NCI-H128 (cell line): ENCODE data around the gene PARP8.
"Not testable (repeated sequence)": the region's sequence is repeated elsewhere in the genome, so short reads cannot be mapped to it uniquely, and the experiment has no call there.

Experiments used
- DNase-seq: peaks from one replicate; lab custom pipeline; 2025; ENCODE audit not compliant: unreplicated experiment; lab: John Stamatoyannopoulos, UW

Gene PARP8, protein sequence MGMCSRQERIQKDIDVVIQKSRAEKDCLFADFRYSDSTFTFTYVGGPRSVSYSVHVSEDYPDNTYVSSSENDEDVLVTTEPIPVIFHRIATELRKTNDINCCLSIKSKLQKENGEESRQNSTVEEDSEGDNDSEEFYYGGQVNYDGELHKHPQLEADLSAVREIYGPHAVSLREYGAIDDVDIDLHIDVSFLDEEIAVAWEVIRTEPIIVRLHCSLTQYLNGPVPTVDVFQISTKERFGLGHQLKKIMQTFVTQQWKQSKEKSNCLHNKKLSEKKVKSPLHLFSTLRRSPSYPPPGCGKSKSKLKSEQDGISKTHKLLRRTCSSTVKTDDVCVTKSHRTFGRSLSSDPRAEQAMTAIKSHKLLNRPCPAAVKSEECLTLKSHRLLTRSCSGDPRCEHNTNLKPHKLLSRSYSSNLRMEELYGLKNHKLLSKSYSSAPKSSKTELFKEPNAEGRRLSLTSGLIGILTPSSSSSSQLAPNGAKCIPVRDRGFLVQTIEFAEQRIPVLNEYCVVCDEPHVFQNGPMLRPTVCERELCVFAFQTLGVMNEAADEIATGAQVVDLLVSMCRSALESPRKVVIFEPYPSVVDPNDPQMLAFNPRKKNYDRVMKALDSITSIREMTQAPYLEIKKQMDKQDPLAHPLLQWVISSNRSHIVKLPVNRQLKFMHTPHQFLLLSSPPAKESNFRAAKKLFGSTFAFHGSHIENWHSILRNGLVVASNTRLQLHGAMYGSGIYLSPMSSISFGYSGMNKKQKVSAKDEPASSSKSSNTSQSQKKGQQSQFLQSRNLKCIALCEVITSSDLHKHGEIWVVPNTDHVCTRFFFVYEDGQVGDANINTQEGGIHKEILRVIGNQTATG

DNA sequence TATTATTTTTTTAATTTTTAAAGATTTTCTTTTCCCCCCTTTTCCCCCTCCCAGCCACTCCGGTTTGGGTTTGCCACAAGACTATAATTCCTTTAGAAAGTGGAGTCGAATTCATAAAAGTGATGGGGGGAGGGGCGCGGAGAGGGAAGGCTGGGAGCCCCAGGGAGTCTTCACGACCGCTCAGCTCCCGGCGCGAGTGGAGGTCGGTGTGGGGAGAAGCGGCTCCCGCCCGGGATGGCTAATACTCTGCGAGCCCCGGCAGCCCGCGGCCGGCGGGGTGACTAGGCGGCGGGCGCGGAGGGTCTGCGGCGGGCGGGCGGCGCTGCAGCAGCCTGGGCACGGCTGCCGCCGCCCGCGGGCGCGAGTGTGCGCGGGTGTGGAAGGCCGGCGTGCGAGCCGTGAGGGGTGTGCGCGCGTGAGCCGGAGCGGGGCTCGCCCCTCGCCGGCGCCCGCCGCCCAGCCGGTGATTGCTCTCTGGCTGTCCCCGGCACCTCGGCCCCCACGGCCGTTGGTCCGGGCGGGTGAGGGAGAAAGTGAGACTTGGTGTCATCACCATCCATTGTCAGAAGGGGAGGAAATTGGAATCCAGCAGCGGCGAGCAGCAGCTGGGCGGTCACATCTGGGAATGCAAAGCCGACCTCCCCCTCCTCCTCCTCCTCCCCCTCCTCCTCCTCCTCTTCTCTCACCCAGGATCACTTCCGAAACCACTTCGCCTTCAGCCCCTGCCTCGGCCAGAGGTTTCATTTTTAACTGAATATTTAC, at the start of gene PARP8:
Gene PARP8, plus strand, starts transcription at position 377 of the 762 bp plus-strand sequence. CDS start 459 bp downstream, outside the sequence.
- no peak for DNase-seq

DNA sequence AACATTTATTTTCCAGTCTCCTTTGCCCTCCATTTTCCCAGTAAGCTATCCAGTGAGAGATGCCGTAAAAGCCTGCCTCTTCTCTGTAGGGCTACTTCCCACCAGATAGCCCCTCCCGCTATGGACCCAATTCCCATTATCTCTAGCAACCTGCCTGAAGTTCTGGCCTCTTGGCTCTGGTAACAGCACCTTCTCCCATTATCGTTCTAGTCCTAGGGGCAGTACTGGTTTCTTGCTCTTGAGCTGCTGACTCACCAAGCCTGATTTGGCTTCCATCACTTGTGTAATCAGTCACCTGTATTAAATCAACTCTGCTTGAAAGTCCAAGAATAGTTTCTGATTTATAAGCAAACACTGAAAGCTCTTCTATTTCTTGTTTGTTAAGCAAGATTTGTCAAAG, 42.8 kb upstream of the PARP8 start:
- no peak for DNase-seq

- DNase-seq = not testable (repeated sequence)
Observed at GRCh38 chr5:50634866-50635265, 31.6 kb upstream of the PARP8 start.

DNA sequence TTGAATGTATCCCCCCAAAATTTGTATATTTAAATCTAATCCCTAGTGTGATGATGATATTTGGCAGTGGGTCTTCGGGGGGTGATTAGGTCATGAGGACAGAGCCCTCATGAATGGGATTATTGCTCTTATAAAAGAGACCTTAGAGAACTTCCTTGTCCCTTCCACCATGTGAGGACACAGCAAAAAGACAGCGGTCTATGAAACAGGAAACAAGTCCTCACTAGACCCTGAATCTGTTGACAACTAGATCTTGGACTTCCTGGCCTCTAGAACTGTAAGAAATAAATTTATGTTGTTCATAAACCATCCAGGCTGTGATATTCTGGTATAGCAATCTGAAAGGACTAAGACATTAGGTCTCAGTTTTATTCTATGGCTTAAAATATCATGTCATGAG, 28.9 kb upstream of the PARP8 start:
- DNase-seq = not testable (repeated sequence)

DNA sequence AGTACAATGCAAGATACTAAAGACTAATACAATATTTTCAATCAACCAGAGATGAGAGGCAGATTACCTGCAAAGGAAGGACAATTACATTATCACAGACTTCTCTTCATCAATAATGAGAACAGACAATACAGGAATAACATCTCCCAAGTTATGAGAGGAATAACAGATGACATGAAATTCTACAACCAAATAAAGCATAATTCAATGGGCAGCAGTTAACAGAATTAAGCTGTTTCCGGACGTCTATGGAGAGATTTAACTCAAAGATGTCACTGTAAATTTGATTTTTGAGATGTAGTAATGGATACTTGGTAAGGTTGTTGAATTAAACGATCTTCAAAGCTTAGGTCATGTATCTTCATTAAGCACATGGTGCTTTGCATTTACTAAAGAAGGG, 19.8 kb upstream of the PARP8 start:
- DNase-seq = no peak

GRCh38 chr5:50647726-50648125, 18.7 kb upstream of the PARP8 start:
- no peak for DNase-seq

GRCh38 chr5:50653946-50654345, 12.5 kb upstream of the PARP8 start:
- DNase-seq = no peak

- DNase-seq = no peak
Observed at GRCh38 chr5:50655067-50655809, 11.2 kb upstream of the PARP8 start.

- no peak for DNase-seq
Observed at GRCh38 chr5:50655810-50656205, 10.6 kb upstream of the PARP8 start.

GRCh38 chr5:50657044-50657443, 9.4 kb upstream of the PARP8 start:
- no peak for DNase-seq

DNA sequence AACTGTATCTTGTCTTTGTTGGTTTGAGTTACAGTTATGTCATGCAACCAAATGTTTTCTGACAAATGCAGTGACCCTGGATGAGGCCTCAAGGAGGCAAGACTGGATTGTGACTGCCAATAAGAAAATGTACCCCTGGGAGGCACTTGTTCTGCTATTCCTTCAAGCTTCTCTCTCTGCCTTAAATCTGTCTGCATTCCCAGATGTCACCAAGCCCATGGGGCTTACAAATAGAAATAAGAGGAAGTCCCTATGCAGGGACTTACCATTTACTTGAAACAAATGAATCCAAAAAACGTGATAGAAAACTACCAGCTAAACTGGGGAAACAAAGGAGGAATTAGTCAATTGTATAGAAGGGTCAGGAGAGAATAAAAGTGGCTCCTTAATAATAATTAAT, 8.2 kb upstream of the PARP8 start:
- no peak for DNase-seq

GRCh38 chr5:50663636-50664035, 2.8 kb upstream of the PARP8 start:
- no peak for DNase-seq

GRCh38 chr5:50665091-50665490, 1.3 kb upstream of the PARP8 start:
- no peak for DNase-seq

DNA sequence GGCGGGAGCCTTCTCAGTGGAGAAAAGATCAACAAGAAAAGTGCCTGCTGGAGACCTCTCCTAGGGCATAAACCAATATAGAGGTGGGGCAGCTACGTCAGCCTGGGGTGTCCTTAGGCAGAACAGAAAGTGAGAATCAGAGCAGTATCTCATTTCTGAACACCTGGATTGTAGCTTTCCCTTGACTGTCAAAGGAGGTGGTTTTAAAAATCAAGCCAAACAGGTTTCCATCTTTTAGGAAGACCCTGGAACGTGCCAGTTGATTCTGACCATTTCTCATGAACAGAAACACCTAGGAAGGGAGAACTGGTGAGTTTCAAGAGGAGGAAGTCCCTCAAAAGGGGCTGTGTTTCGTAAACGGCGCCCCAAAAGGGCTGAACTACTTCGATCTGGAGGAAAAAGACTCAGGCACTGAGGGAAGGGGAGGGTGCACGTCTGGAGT, 655 bp upstream of the PARP8 start:
- DNase-seq = not testable (repeated sequence)

DNA sequence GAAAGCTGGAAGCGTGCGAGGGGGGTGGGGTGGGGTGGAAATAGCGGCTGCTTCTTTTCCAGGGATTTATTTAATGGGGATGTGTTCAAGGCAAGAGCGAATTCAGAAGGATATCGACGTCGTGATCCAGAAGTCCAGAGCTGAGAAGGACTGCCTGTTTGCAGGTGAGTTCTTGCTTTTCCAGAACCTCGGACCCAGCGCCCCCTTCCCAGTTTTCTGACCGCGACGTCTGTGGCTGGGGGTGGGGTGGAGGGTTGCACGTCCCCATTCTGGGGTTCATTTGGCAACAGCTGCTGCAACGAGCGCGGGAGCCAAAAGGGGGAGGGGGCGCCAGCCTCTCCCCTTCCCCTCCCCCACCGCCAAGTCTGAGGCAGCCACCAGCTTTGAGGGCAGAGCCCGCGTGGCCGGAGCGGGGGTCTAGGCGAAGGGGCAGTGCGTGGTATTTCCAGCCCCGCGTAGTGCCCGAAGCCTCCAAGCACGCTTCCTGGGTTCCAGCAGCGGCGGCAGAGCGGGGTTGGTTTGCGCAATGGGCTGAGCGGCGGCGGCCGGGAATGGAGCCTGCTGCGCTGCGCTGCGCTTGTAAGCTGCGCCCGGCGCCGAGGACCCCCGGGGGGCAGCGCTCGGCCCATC, 701 bp downstream of the PARP8 start:
- peak; percentile 51 for DNase-seq

DNA sequence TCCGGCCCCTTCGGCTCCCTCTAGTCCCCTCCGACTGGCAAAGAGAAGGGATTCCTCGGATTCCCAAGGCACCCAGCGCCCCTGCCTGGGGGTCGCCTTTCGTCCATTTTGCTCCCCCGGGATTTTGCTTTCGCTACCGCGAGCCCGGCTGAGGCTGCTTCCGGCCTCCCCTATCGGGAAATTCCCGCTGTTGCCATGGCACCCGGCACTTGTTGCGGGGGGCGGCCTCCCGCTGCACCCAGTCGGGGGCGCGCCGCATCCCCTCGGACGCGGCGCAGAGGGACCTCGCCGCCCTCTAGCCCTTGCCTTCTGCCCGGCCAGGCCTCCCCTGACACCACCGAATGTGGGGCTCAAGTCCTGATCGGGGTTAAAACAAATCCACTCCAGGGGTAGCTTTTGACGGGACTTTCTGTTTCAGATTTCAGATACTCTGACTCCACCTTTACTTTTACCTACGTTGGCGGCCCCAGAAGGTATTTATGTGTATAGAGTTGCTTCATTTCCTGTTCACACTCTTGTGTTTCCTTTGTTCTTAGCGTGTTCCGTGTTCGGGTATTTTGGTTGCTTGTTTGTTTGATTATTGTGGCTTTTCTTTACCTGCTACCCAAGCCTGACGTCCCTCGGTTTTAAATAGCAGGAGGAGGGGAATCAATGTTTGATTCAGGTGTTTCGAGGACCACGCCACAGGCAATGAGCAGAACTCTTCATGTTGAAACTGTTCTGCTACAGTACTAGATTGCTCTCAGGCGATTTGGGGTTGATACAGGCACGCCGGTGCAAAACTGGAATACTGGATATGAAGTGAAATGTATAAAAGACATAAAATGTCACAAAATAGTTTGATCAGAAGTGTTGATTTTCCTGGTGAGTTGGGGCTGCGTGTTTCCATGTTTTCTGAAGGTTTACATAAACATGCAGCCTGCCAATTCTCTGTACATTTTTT, 1.5 kb downstream of the PARP8 start:
- peak; percentile 51 for DNase-seq

- DNase-seq = not testable (repeated sequence)
Observed at GRCh38 chr5:50668636-50669035, 2.2 kb downstream of the PARP8 start.

GRCh38 chr5:50672663-50673062, 6.2 kb downstream of the PARP8 start:
- DNase-seq = no peak

DNA sequence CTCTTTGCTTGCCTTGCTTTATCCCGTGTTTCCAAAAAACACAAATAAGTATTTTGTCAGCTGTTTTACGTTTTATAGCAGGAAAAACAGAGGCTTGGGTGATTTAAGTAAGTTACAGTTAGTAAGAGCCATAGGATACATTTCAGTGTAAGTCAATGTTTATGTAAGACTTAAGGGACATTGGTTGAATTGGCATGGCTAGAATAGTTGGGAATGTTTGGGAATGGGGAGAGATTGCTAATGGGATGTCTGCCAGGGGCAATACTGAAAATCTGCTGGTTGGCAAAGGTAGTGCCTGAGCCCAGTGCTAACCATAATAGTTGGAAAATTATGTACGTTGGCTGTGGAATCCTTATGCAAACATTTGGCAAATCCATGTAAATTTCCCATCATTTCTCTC, 7.0 kb downstream of the PARP8 start:
- not testable (repeated sequence) for DNase-seq
